Uterus (tissue), 4 donors: Measurements from ENCODE around the gene KIAA1210. TPM values are rescaled to one million over a fixed set of nuclear protein-coding genes. Genes with fewer than 3 reads are reported as not detected.
"Not testable (repeated sequence)": the region's sequence is repeated elsewhere in the genome, so short reads cannot be mapped to it uniquely, and the experiment has no call there.

ENCODE experiments used
- DNase-seq, 2 donors: peaks; one replicate each; pipeline ENCODE4 v3.0.0-alpha.2; 2019 to 2020
- H3K27ac ChIP-seq, 2 donors: fragments of 200-600 bp; sonication (generic); 1 replicate in 1 of 2; 2 replicates in 1 of 2; pipeline ENCODE4 v1.5.1; 2016 to 2018
- H3K27me3 ChIP-seq, 2 donors: fragments of 200-600 bp; sonication (generic); one replicate each; pipeline ENCODE4 v1.5.1; 2018 to 2019; ENCODE audit warnings: control low read depth in 1 of 2
- H3K36me3 ChIP-seq, 2 donors: fragments of 200-600 bp; sonication (generic); one replicate each; pipeline ENCODE4 v1.5.1; 2019; ENCODE audit warnings: control low read depth in 1 of 2
- H3K4me1 ChIP-seq, 2 donors: fragments of 200-600 bp; sonication (generic); one replicate each; pipeline ENCODE4 v1.5.1; 2018 to 2019; ENCODE audit warnings: control low read depth in 1 of 2
- H3K4me3 ChIP-seq, 2 donors: fragments of 200-600 bp; sonication (generic); 1 replicate in 1 of 2; 2 replicates in 1 of 2; pipeline ENCODE4 v1.5.1; 2018 to 2019; ENCODE audit warnings: mild to moderate bottlenecking in 1 of 2
- H3K9me3 ChIP-seq, 2 donors: fragments of 200-600 bp; sonication (generic); one replicate each; pipeline ENCODE4 v1.5.1; 2019; ENCODE audit warnings: control low read depth in 1 of 2
- CTCF ChIP-seq, 4 experiments: fragments of 200-600 bp in 2 of 4; fragments of 450-650 bp in 2 of 4; sonication (generic) in 2 of 4; IDR thresholded peaks; one replicate each; pipeline ENCODE4 v1.5.1; 2016 to 2019; ENCODE audit warnings: antibody characterized with exemption in 4 of 4, mild to moderate bottlenecking in 2 of 4, moderate library complexity in 1 of 4
- POLR2A ChIP-seq, 2 donors: fragments of 450-650 bp; IDR thresholded peaks; one replicate each; pipeline ENCODE4 v1.6.1; 2016; ENCODE audit warnings: antibody characterized with exemption in 2 of 2, mild to moderate bottlenecking in 1 of 2, moderate library complexity in 1 of 2
- intact Hi-C: fragments of 100-400 bp; cut with DNase I; formaldehyde crosslinking; loops from one replicate; pipeline ENCODE4 v1.15.1; 2023; ENCODE audit warnings: low total_unique reads
- total RNA-seq, 4 donors: library from RNA; depleted of rRNA in 3 of 4; stranded (reverse); fragments of >200 nt in 3 of 4; gene quantifications; one replicate each; pipeline versions ENCODE4 v1.1.0 to v1.2.4, GENCODE V29; 2014 to 2023
- donor health status: DM: yes; HTN: yes; CAD: no.

KIAA1210 gene
- total RNA-seq, 4 donors from 2014 or later = 6.7 TPM; not detected in 3

- Histone ChIP-seq H3K4me1 (no peaks in the 10 kb centered on the region), H3K9me3 (no peaks in the 10 kb centered on the region), H3K4me3 (no peak overlapping the region), H3K36me3 (no peaks in the 10 kb centered on the region), H3K27me3 (no peaks in the 10 kb centered on the region), H3K27ac (no peak overlapping the region)
- TF ChIP-seq POLR2A (IDR thresholded peaks at IDR 0.05) (no peak), CTCF (IDR thresholded peaks at IDR 0.05) (no peak)
- DNase-seq = no peak
- intact Hi-C loops = no loop called here
Observed at GRCh38 chrX:119030990-119031389, 96.6 kb downstream of the KIAA1210 start.

GRCh38 chrX:119029656-119030055 is 98.0 kb downstream of the KIAA1210 start:
- H3K27me3 ChIP-seq, H3K36me3 ChIP-seq, H3K27ac ChIP-seq, intact Hi-C loops, H3K4me1 ChIP-seq, DNase-seq, H3K9me3 ChIP-seq, H3K4me3 ChIP-seq: not testable (repeated sequence)

GRCh38 chrX:119028733-119029330 is 98.8 kb downstream of the KIAA1210 start:
- H3K4me3 ChIP-seq = no peak overlapping the region
- H3K36me3 ChIP-seq = no peaks in the 10 kb centered on the region
- no peak overlapping the region for H3K27ac ChIP-seq
- intact Hi-C loops = no loop called here
- H3K4me1 ChIP-seq = no peaks in the 10 kb centered on the region
- no peaks in the 10 kb centered on the region for H3K27me3 ChIP-seq
- DNase-seq = no peak
- H3K9me3 ChIP-seq = no peaks in the 10 kb centered on the region
- TF ChIP-seq CTCF (IDR thresholded peaks at IDR 0.05) (no peak), POLR2A (IDR thresholded peaks at IDR 0.05) (no peak)

Other genes with a start within 250 kb of the KIAA1210 start
- gene LONRF3, start 153.2 kb downstream of the KIAA1210 start, total RNA-seq = 10 to 100 TPM in 1 of 4 donors, 1 to 10 TPM in 3; 2.5 to 13.2 (median 7.4) TPM
- not detected for gene CT47C1, start 54.8 kb downstream of the KIAA1210 start, total RNA-seq
- 100 to 1,000 TPM in 3 of 4 donors, 10 to 100 TPM in 1; 94.0 to 361 (median 121) TPM for gene PGRMC1, start 108.5 kb upstream of the KIAA1210 start, total RNA-seq